ENCODE data around the gene EIF5AL1. TPM values are rescaled to one million over a fixed set of nuclear protein-coding genes. Genes with fewer than 3 reads are reported as not detected.

Gene EIF5AL1
- total and polyA plus RNA-seq, 9 of the 15 experiments (the other 6 are each of a cell fraction or from before 2014, with no cell fraction given), result 0.03 to 3.4 (median 0.53) TPM; not detected in 1

GRCh38 chr10:79562135-79562756 lies 49.9 kb downstream of the EIF5AL1 start:
- DNase-seq (ENCODE audit: extremely low read depth in 1 of 4, low spot score in 3 of 4) (peak; percentile 59 to 78 (median 66)), FAIRE-seq (peak; percentile 94), ATAC-seq (peak; percentile 96)
- no TSS peak for BruUV-seq (replicated peaks)
- peak overlapping the region; percentile 67 for H2AFZ ChIP-seq (ENCODE audit: low read depth, low read length)
- no peaks in the 10 kb centered on the region for H4K20me1 ChIP-seq (replicated peaks; ENCODE audit: control insufficient read depth, insufficient read depth, low read length)
- no peak overlapping the region; the same call in 1 of the 2 replicates for H3K4me3 ChIP-seq
- H3K9me1 ChIP-seq (ENCODE audit: control insufficient read depth, insufficient read depth, low read length), result no peaks in the 10 kb centered on the region
- H3K79me2 ChIP-seq (ENCODE audit: control insufficient read depth, insufficient read depth, low read length), result no peaks in the 10 kb centered on the region
- H3K4me2 ChIP-seq (ENCODE audit: insufficient read depth, low read length), result peak overlapping the region; percentile 56
- H3K27me3 ChIP-seq (ENCODE audit: control insufficient read depth in 2 of 2, insufficient read depth in 2 of 2, low read length in 2 of 2), result peaks cover 0 to 26% of the 10 kb centered on the region in 2 experiments; a peak in 3 of 5 replicates
- ChIA-PET CTCF (ENCODE audit: low intra/inter-chr PET ratio) (interaction anchor here (1.3 to 1.7 kb wide), 2 partner anchors 10 to 367 kb away, joined by 4 to 12 read pairs; no protein-coding TSS in a partner anchor), POLR2A (no interaction called here)
- 1% methylated on average over 17 of the region's 17 CpGs for WGBS (ENCODE audit: insufficient coverage, low coverage, missing lambda C conversion rate)
- peaks cover 0 to 5% of the 10 kb centered on the region in 2 experiments; a peak in 1 of 5 replicates for H3K4me1 ChIP-seq (replicated peaks in 1 of 2; ENCODE audit: control insufficient read depth in 2 of 2, insufficient read depth in 2 of 2, low read length in 2 of 2)
- no peaks in the 10 kb centered on the region for H3K9me3 ChIP-seq (replicated peaks; ENCODE audit: control insufficient read depth, insufficient read depth, low read depth, low read length)
- no peaks in the 10 kb centered on the region for H3K36me3 ChIP-seq (ENCODE audit: control insufficient read depth, insufficient read depth, low read length)
- H3K9ac ChIP-seq (ENCODE audit: insufficient read depth in 1 of 2, low read depth in 2 of 2, low read length in 2 of 2), result no peak overlapping the region
- in situ Hi-C loops (cut with MboI) (loop anchor here (10.0 kb wide), 1 partner anchor 373 kb away; no protein-coding TSS in a partner anchor), intact Hi-C loops (cut with micrococcal nuclease) (loop anchor here (1.0 to 5.0 kb wide), 4 partner anchors 47 to 569 kb away; no protein-coding TSS in a partner anchor)
- no peak overlapping the region for H3K27ac ChIP-seq (ENCODE audit: extremely low read depth, low read depth, low read length)
- TF ChIP-seq BDP1 (IDR thresholded peaks at IDR 0.05; ENCODE audit: insufficient read depth, insufficient read length) (no peak), ZNF511 (CRISPR knock-in tag; IDR thresholded peaks at IDR 0.05) (no peak), SREBF2 (CRISPR knock-in tag; IDR thresholded peaks at IDR 0.05) (no peak), NCOA4 (IDR thresholded peaks at IDR 0.05; ENCODE audit: partially characterized antibody) (no peak), XRCC5 (IDR thresholded peaks at IDR 0.05; ENCODE audit: low read depth, low read length) (peak; percentile 76; the same call in 1 of the 2 replicates), FIP1L1 (IDR thresholded peaks at IDR 0.05; ENCODE audit: low read depth, low read length, poor library complexity, severe bottlenecking) (no peak), NCOA6 (IDR thresholded peaks at IDR 0.05) (no peak), ZNF324 (CRISPR knock-in tag; IDR thresholded peaks at IDR 0.05) (no peak), ELF2 (CRISPR knock-in tag; IDR thresholded peaks at IDR 0.05) (no peak), RBM22 (IDR thresholded peaks at IDR 0.05; ENCODE audit: low read depth, low read length, poor library complexity, severe bottlenecking) (no peak), SIX5 (IDR thresholded peaks at IDR 0.05; ENCODE audit: borderline replicate concordance in 1 of 2, insufficient read depth in 1 of 2, low read depth in 1 of 2, low read length in 2 of 2) (no peak), MEIS2 (IDR thresholded peaks at IDR 0.05; ENCODE audit: partially characterized antibody) (peak; percentile 89), BHLHE40 (IDR thresholded peaks at IDR 0.05; ENCODE audit: low read length) (peak; percentile 62), MAZ (CRISPR knock-in tag; conservative IDR thresholded peaks at IDR 0.05 in 1 of 2, IDR thresholded peaks at IDR 0.05 in 1 of 2) (no peak), CBX2 (IDR thresholded peaks at IDR 0.05; ENCODE audit: insufficient read depth, low read length, poor library complexity, severe bottlenecking) (no peak), ZNF583 (CRISPR knock-in tag; IDR thresholded peaks at IDR 0.05) (no peak), PTBP1 (IDR thresholded peaks at IDR 0.05; ENCODE audit: low read depth, low read length) (no peak), POLR2B (IDR thresholded peaks at IDR 0.05; ENCODE audit: low read depth, partially characterized antibody) (no peak), ZNF121 (CRISPR knock-in tag; conservative IDR thresholded peaks at IDR 0.05) (no peak), RAD21 (CRISPR knock-in tag; conservative IDR thresholded peaks at IDR 0.05 in 1 of 2, IDR thresholded peaks at IDR 0.05 in 1 of 2) (peak; percentile 88 to 95), ZNF449 (CRISPR knock-in tag; IDR thresholded peaks at IDR 0.05) (no peak)
